Tibial nerve (tissue), 4 donors: ENCODE measurements around the gene SMIM8. TPM values are rescaled to one million over a fixed set of nuclear protein-coding genes. Genes with fewer than 3 reads are reported as not detected.

Experiments
- DNase-seq, 2 donors: peaks; one replicate each; pipeline ENCODE4 v3.0.0-alpha.2; 2019; ENCODE audit warnings: low spot score in 2 of 2
- H3K27ac ChIP-seq, 4 donors: fragments of 200-600 bp; sonication (generic) in 3 of 4; one replicate each; pipeline ENCODE4 v1.5.1; 2017 to 2019; ENCODE audit warnings: mild to moderate bottlenecking in 1 of 4
- H3K27me3 ChIP-seq, 2 donors: fragments of 200-600 bp; sonication (generic) in 1 of 2; one replicate each; pipeline versions ENCODE4 v1.5.1 to v1.6.0; 2017 to 2019
- H3K36me3 ChIP-seq, 3 donors: fragments of 200-600 bp; sonication (generic); one replicate each; pipeline ENCODE4 v1.5.1; 2018 to 2019
- H3K4me1 ChIP-seq, 4 donors: fragments of 200-600 bp; sonication (generic) in 3 of 4; one replicate each; pipeline ENCODE4 v1.5.1; 2017 to 2019
- H3K4me3 ChIP-seq, 4 donors: fragments of 200-600 bp; sonication (generic) in 3 of 4; one replicate each; pipeline ENCODE4 v1.5.1; 2017 to 2019; ENCODE audit warnings: mild to moderate bottlenecking in 1 of 4, moderate library complexity in 1 of 4
- H3K9me3 ChIP-seq, 4 donors: fragments of 200-600 bp; sonication (generic) in 3 of 4; one replicate each; pipeline ENCODE4 v1.5.1; 2017 to 2019
- EP300 ChIP-seq, 2 donors: sonication (generic); formaldehyde crosslinking; IDR thresholded peaks; one replicate each; pipeline ENCODE4 v1.6.1; 2017; ENCODE audit warnings: antibody characterized with exemption in 2 of 2, mild to moderate bottlenecking in 1 of 2
- POLR2A ChIP-seq, 2 donors: fragments of 450-650 bp; IDR thresholded peaks; one replicate each; pipeline ENCODE4 v1.6.1; 2017; ENCODE audit warnings: antibody characterized with exemption in 2 of 2, mild to moderate bottlenecking in 2 of 2, moderate library complexity in 2 of 2
- WGBS, 2 donors: methylation state at CpG; one replicate each; pipeline ENCODE4 v1.1.5; 2018; 5-methylcytosine and 5-hydroxymethylcytosine counted together
- total RNA-seq, 4 donors: library from RNA; depleted of rRNA; stranded (reverse); fragments of >200 nt; gene quantifications; one replicate each; pipeline ENCODE4 v1.1.0, GENCODE V29; 2016
- TF ChIP-seq, protein P1 (sequence below), 5 experiments: fragments of 200-600 bp in 3 of 5; fragments of 450-650 bp in 2 of 5; sonication (generic) in 3 of 5; IDR thresholded peaks; one replicate each; pipeline ENCODE4 v1.5.1; 2016 to 2019; ENCODE audit warnings: antibody characterized with exemption in 5 of 5, mild to moderate bottlenecking in 3 of 5, moderate library complexity in 2 of 5

SMIM8 gene
- total RNA-seq, 4 donors from 2014 or later, result 10.0 to 25.1 (median 11.9) TPM

DNA sequence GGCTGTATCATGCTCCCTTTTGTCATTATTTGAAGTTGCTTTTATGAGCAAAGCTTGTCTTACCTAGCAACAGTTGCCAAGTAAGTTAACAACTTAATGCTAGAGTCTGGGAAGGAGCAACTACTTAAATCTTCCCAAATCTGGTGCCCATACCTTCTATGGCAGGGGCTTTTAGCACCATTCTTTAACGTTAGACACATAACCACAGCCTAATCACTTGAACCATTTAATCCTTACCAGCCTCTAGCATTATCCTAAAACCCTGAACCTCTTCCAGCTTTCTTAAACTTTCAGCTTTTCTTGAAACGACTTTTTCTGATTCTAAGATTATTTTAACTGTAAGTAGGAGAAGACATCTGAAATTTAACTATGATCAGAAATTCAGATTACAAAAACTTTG lies 22.3 kb downstream of the SMIM8 start, which contains the start of gene C6orf163:
Gene C6orf163 (plus strand): TSS at position 83 of the 400 bp plus-strand sequence. CDS start 287 bp downstream, at position 370.
- Histone ChIP-seq H3K9me3 (no peaks in the 10 kb centered on the region), H3K4me1 (no peaks in the 10 kb centered on the region), H3K27ac (no peak within 1 kb of the TSS), H3K36me3 (peaks cover 0 to 6% (median 4%) of the 10 kb centered on the region in 3 donors), H3K4me3 (no peak within 1 kb of the TSS), H3K27me3 (no peaks in the 10 kb centered on the region)
- WGBS, 2 donors, result 57 to 61% methylated on average over 2 of the region's 2 CpGs
- TF ChIP-seq POLR2A (IDR thresholded peaks at IDR 0.05) (no peak), EP300 (IDR thresholded peaks at IDR 0.05) (no peak)
- TF ChIP-seq, protein P1, sequence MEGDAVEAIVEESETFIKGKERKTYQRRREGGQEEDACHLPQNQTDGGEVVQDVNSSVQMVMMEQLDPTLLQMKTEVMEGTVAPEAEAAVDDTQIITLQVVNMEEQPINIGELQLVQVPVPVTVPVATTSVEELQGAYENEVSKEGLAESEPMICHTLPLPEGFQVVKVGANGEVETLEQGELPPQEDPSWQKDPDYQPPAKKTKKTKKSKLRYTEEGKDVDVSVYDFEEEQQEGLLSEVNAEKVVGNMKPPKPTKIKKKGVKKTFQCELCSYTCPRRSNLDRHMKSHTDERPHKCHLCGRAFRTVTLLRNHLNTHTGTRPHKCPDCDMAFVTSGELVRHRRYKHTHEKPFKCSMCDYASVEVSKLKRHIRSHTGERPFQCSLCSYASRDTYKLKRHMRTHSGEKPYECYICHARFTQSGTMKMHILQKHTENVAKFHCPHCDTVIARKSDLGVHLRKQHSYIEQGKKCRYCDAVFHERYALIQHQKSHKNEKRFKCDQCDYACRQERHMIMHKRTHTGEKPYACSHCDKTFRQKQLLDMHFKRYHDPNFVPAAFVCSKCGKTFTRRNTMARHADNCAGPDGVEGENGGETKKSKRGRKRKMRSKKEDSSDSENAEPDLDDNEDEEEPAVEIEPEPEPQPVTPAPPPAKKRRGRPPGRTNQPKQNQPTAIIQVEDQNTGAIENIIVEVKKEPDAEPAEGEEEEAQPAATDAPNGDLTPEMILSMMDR (IDR thresholded peaks at IDR 0.05), result no peak
- no peak for DNase-seq

DNA sequence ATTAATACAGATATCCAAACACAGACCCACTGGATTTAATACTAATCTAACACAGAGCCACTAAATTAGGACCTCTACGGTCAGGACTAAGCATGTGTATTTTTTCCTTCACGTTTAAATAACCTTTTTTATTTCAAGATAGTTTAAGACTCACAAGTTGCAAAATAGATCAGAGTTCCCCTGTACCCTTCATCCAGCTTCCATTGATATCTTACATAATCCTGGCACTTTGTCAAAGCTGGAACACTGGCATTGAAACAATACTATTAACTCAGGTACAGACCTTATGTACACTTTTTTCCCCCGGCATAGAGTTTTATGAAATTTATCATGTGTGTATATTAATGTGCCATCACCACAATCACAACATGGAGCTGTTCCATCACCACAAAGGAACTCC lies 24.3 kb downstream of the SMIM8 start:
- H3K9me3 ChIP-seq, result no peaks in the 10 kb centered on the region
- DNase-seq, result no peak
- peaks cover 0 to 6% (median 4%) of the 10 kb centered on the region in 3 donors for H3K36me3 ChIP-seq
- H3K4me1 ChIP-seq, result no peaks in the 10 kb centered on the region
- no peak overlapping the region for H3K27ac ChIP-seq
- H3K4me3 ChIP-seq, result no peak overlapping the region
- no peaks in the 10 kb centered on the region for H3K27me3 ChIP-seq
- TF ChIP-seq POLR2A (IDR thresholded peaks at IDR 0.05) (no peak), EP300 (IDR thresholded peaks at IDR 0.05) (no peak)
- TF ChIP-seq, protein P1 (IDR thresholded peaks at IDR 0.05), result no peak
- 91% methylated on average over 3 of the region's 3 CpGs for WGBS, 2 donors

DNA sequence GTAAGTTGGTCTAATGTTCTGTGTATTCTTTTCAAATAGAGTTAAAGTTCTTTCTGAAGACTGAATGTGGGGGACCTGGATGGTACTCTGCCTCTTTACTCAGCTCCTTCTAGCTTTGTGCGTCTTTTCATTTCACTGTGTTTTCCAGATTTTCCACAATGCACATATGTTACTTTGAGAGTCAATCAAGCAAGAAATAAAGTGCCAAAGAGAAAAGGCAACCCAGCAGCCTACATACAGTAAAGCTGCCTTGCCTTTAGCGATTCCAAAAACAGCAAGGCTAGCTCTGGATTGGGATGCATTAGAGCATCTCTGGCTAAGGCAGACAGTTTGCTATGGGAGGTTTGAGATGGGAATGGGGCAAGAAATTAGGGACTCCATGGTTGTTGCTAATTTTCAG lies 27.5 kb downstream of the SMIM8 start:
- Histone ChIP-seq H3K36me3 (peaks cover 0 to 4% (median 0%) of the 10 kb centered on the region in 3 donors), H3K4me1 (no peaks in the 10 kb centered on the region), H3K4me3 (no peak overlapping the region), H3K27me3 (no peaks in the 10 kb centered on the region), H3K27ac (no peak overlapping the region), H3K9me3 (no peaks in the 10 kb centered on the region)
- no peak for DNase-seq
- WGBS, 2 donors, result 96 to 97% methylated on average over 2 of the region's 2 CpGs
- TF ChIP-seq POLR2A (IDR thresholded peaks at IDR 0.05) (no peak), EP300 (IDR thresholded peaks at IDR 0.05) (no peak)
- TF ChIP-seq, protein P1 (IDR thresholded peaks at IDR 0.05), result no peak

- DNase-seq, result no peak
- H3K9me3 ChIP-seq, result no peaks in the 10 kb centered on the region
- no peak for TF ChIP-seq POLR2A (IDR thresholded peaks at IDR 0.05)
- no peak for TF ChIP-seq EP300 (IDR thresholded peaks at IDR 0.05)
- TF ChIP-seq, protein P1 (IDR thresholded peaks at IDR 0.05), result no peak
- H3K36me3 ChIP-seq, result no peaks in the 10 kb centered on the region
- no peak overlapping the region for H3K27ac ChIP-seq
- H3K4me3 ChIP-seq, result no peak overlapping the region
- H3K4me1 ChIP-seq, result no peaks in the 10 kb centered on the region
- H3K27me3 ChIP-seq, result no peaks in the 10 kb centered on the region
Observed at GRCh38 chr6:87350516-87350915, 28.1 kb downstream of the SMIM8 start.

DNA sequence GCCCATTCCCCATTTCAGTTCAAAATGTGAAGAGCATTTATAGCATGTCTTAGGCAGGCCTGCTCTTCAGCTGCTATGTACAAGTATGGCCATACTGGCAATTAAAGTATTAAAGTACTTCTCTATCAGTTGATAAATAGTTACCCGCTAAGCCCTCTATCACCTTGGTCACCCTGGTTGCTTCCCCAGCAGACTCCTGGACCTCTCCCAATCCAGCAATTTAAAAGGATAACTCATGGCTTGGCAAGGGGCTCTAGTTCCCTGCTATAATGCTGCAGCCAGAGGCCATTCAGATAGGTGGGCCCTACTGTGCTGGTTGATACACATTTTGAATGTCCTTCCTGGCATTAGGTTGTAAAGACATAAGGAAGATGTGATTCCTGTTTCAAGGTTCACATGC lies 29.2 kb downstream of the SMIM8 start:
- H3K27me3 ChIP-seq, result no peaks in the 10 kb centered on the region
- no peak overlapping the region for H3K4me3 ChIP-seq
- no peaks in the 10 kb centered on the region for H3K4me1 ChIP-seq
- H3K27ac ChIP-seq, result no peak overlapping the region
- no peaks in the 10 kb centered on the region for H3K36me3 ChIP-seq
- WGBS, 2 donors, result 100% methylated on average over 1 of the region's 1 CpG
- no peaks in the 10 kb centered on the region for H3K9me3 ChIP-seq
- TF ChIP-seq, protein P1 (IDR thresholded peaks at IDR 0.05), result no peak
- TF ChIP-seq POLR2A (IDR thresholded peaks at IDR 0.05) (no peak), EP300 (IDR thresholded peaks at IDR 0.05) (no peak)
- no peak for DNase-seq
